Effector memory CD8-positive, alpha-beta T cell (primary cell): ENCODE results near the gene SLIT3.

Source experiments
- ATAC-seq: fragments of 150-1000 bp; cut with Tn5 transposase; replicated peaks from 2 replicates; pipeline ENCODE4 v1.10.0; 2021; ENCODE audit warnings: mild to moderate bottlenecking, moderate library complexity
- DNase-seq, 3 experiments: peaks; one replicate each; pipeline ENCODE4 v3.0.0; 2021
- H3K27ac Mint-ChIP-seq, 2 donors: one replicate each; pipeline ENCODE4 v1.8.0; 2022; ENCODE audit warnings: mild to moderate bottlenecking in 2 of 2, mixed read lengths in 2 of 2, moderate library complexity in 2 of 2
- H3K27me3 Mint-ChIP-seq, 2 donors: one replicate each; pipeline ENCODE4 v1.8.0; 2022; ENCODE audit warnings: mixed read lengths in 2 of 2
- H3K36me3 Mint-ChIP-seq: one replicate; pipeline ENCODE4 v1.8.0; 2022; ENCODE audit warnings: mild to moderate bottlenecking, moderate library complexity, mixed read lengths; ENCODE audit not compliant: insufficient read depth
- H3K4me1 Mint-ChIP-seq, 2 donors: one replicate each; pipeline ENCODE4 v1.8.0; 2022; ENCODE audit warnings: low read depth in 2 of 2, mixed read lengths in 2 of 2
- H3K4me3 Mint-ChIP-seq, 2 donors: one replicate each; pipeline ENCODE4 v1.8.0; 2022; ENCODE audit warnings: mild to moderate bottlenecking in 2 of 2, mixed read lengths in 2 of 2, moderate library complexity in 2 of 2
- H3K9me3 Mint-ChIP-seq, 2 donors: one replicate each; pipeline ENCODE4 v1.8.0; 2022; ENCODE audit warnings: mixed read lengths in 2 of 2

SLIT3 gene

GRCh38 chr5:168784454-168784853 is 516.5 kb downstream of the SLIT3 start:
- Mint-ChIP-seq H3K27me3 (peaks cover 6 to 24% of the 10 kb centered on the region in 2 donors), H3K4me3 (no peak overlapping the region), H3K27ac (no peak overlapping the region), H3K4me1 (no peaks in the 10 kb centered on the region), H3K9me3 (no peaks in the 10 kb centered on the region), H3K36me3 (no peaks in the 10 kb centered on the region)
- ATAC-seq: no peak
- DNase-seq: no peak

- H3K27ac Mint-ChIP-seq: no peak overlapping the region
- no peak for DNase-seq
- no peaks in the 10 kb centered on the region for H3K9me3 Mint-ChIP-seq
- H3K4me1 Mint-ChIP-seq: no peaks in the 10 kb centered on the region
- H3K27me3 Mint-ChIP-seq: peaks cover 16 to 28% of the 10 kb centered on the region in 2 donors
- no peaks in the 10 kb centered on the region for H3K36me3 Mint-ChIP-seq
- ATAC-seq: no peak
- H3K4me3 Mint-ChIP-seq: no peak overlapping the region
Observed at GRCh38 chr5:168781941-168782571, 518.9 kb downstream of the SLIT3 start.

GRCh38 chr5:168780888-168781287 is 520.1 kb downstream of the SLIT3 start:
- ATAC-seq (no peak), DNase-seq (no peak)
- H3K4me3 Mint-ChIP-seq: no peak overlapping the region
- no peak overlapping the region for H3K27ac Mint-ChIP-seq
- H3K36me3 Mint-ChIP-seq: no peaks in the 10 kb centered on the region
- no peaks in the 10 kb centered on the region for H3K9me3 Mint-ChIP-seq
- H3K4me1 Mint-ChIP-seq: no peaks in the 10 kb centered on the region
- peaks cover 18 to 30% of the 10 kb centered on the region in 2 donors for H3K27me3 Mint-ChIP-seq

GRCh38 chr5:168779333-168779732 is 521.6 kb downstream of the SLIT3 start:
- H3K4me3 Mint-ChIP-seq: no peak overlapping the region
- H3K27me3 Mint-ChIP-seq: peaks cover 12 to 30% of the 10 kb centered on the region in 2 donors
- no peak for ATAC-seq
- DNase-seq: no peak
- no peaks in the 10 kb centered on the region for H3K9me3 Mint-ChIP-seq
- no peaks in the 10 kb centered on the region for H3K4me1 Mint-ChIP-seq
- no peak overlapping the region for H3K27ac Mint-ChIP-seq
- no peaks in the 10 kb centered on the region for H3K36me3 Mint-ChIP-seq

- no peak overlapping the region for H3K4me3 Mint-ChIP-seq
- no peaks in the 10 kb centered on the region for H3K4me1 Mint-ChIP-seq
- H3K27ac Mint-ChIP-seq: no peak overlapping the region
- no peak for DNase-seq
- no peak for ATAC-seq
- H3K9me3 Mint-ChIP-seq: no peaks in the 10 kb centered on the region
- no peaks in the 10 kb centered on the region for H3K36me3 Mint-ChIP-seq
- peaks cover 12 to 30% of the 10 kb centered on the region in 2 donors for H3K27me3 Mint-ChIP-seq
Observed at GRCh38 chr5:168778536-168778935, 522.4 kb downstream of the SLIT3 start.

DNA sequence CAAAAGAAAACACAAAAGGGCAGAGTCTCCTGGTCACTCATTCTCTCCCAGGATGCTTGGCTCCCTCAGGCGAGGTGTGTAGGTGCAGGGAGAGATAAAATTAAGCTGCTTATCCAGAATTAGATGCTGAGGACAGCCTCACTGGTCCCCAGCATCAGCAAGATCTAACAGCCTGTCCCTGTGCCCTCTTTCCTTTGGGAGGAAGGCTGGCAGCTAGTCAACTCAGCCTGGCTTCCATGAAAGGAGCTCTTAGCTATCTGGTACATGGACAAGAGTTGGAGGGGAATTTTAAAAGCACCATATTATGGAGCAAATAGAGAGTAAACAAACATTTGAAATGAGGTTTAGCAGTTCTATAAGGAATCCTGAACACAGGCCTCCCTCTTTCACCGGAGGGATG is 523.3 kb downstream of the SLIT3 start:
- Mint-ChIP-seq H3K9me3 (no peaks in the 10 kb centered on the region), H3K27ac (no peak overlapping the region)

GRCh38 chr5:168776070-168776469 is 524.9 kb downstream of the SLIT3 start:
- H3K36me3 Mint-ChIP-seq: no peaks in the 10 kb centered on the region
- H3K4me1 Mint-ChIP-seq: no peaks in the 10 kb centered on the region
- H3K9me3 Mint-ChIP-seq: no peaks in the 10 kb centered on the region
- no peak overlapping the region for H3K27ac Mint-ChIP-seq
- DNase-seq: no peak
- peaks cover 12 to 18% of the 10 kb centered on the region in 2 donors for H3K27me3 Mint-ChIP-seq
- no peak for ATAC-seq
- H3K4me3 Mint-ChIP-seq: no peak overlapping the region

More for the DNA sequence above, 523.3 kb downstream of the SLIT3 start:
- no peak for ATAC-seq
- Mint-ChIP-seq H3K27me3 (peaks cover 12 to 24% of the 10 kb centered on the region in 2 donors), H3K4me1 (no peaks in the 10 kb centered on the region), H3K4me3 (no peak overlapping the region), H3K36me3 (no peaks in the 10 kb centered on the region)
- DNase-seq: no peak

- Mint-ChIP-seq H3K9me3 (no peaks in the 10 kb centered on the region), H3K4me3 (no peak overlapping the region), H3K27ac (no peak overlapping the region), H3K27me3 (peaks cover 7 to 14% of the 10 kb centered on the region in 2 donors), H3K36me3 (no peaks in the 10 kb centered on the region), H3K4me1 (no peaks in the 10 kb centered on the region)
- no peak for ATAC-seq
- no peak for DNase-seq
Observed at GRCh38 chr5:168773226-168773625, 527.7 kb downstream of the SLIT3 start.

DNA sequence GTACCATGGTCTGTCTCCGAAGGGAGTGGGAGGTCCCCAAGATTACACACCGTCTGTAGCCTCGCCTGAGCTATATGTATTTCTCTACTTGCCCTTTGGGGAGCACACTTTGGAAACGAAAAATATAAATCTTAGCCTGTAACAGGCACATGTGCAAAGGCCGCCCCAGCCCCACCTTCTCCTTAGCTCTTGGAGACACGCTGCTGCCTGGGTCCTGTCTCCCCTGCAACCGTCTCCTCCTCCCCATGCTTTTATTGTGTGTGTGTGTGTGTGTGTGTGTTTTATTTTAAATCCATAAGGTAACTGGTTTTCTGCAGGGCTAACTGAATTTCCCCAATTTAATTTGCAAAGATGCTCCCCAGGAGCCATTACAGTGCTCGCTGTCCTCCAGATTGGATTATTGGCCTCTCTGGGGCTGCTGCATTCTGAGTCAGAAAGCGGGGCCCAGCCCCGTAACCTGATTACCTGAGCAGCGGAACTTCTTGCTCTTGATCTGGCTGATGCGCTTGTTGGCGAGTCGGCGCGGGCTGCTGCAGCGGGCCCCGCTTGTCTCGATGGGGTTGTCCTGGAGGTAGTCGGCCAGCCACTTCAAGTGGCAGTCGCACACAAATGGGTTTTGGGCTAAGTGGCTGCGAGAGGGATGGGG is 528.5 kb downstream of the SLIT3 start:
- DNase-seq: no peak
- Mint-ChIP-seq H3K9me3 (no peaks in the 10 kb centered on the region), H3K4me1 (no peaks in the 10 kb centered on the region), H3K4me3 (no peak overlapping the region), H3K36me3 (no peaks in the 10 kb centered on the region), H3K27ac (no peak overlapping the region), H3K27me3 (peaks cover 5 to 14% of the 10 kb centered on the region in 2 donors)
- ATAC-seq: no peak

- Mint-ChIP-seq H3K27me3 (peaks cover 0 to 10% of the 10 kb centered on the region in 2 donors), H3K36me3 (no peaks in the 10 kb centered on the region), H3K27ac (no peak overlapping the region), H3K4me1 (no peaks in the 10 kb centered on the region), H3K9me3 (no peaks in the 10 kb centered on the region), H3K4me3 (no peak overlapping the region)
- ATAC-seq (no peak), DNase-seq (no peak)
Observed at GRCh38 chr5:168771678-168772077, 529.3 kb downstream of the SLIT3 start.

- no peak for ATAC-seq
- no peak for DNase-seq
- Mint-ChIP-seq H3K27ac (no peak overlapping the region), H3K9me3 (no peaks in the 10 kb centered on the region), H3K4me3 (no peak overlapping the region), H3K27me3 (peaks cover 3 to 10% of the 10 kb centered on the region in 2 donors), H3K36me3 (no peaks in the 10 kb centered on the region), H3K4me1 (no peaks in the 10 kb centered on the region)
Observed at GRCh38 chr5:168770996-168771395, 529.9 kb downstream of the SLIT3 start.

- DNase-seq: no peak
- Mint-ChIP-seq H3K27me3 (peaks cover 5 to 10% of the 10 kb centered on the region in 2 donors), H3K27ac (no peak overlapping the region), H3K4me3 (no peak overlapping the region), H3K9me3 (no peaks in the 10 kb centered on the region), H3K4me1 (no peaks in the 10 kb centered on the region), H3K36me3 (no peaks in the 10 kb centered on the region)
- no peak for ATAC-seq
Observed at GRCh38 chr5:168770036-168770498, 530.9 kb downstream of the SLIT3 start.

DNA sequence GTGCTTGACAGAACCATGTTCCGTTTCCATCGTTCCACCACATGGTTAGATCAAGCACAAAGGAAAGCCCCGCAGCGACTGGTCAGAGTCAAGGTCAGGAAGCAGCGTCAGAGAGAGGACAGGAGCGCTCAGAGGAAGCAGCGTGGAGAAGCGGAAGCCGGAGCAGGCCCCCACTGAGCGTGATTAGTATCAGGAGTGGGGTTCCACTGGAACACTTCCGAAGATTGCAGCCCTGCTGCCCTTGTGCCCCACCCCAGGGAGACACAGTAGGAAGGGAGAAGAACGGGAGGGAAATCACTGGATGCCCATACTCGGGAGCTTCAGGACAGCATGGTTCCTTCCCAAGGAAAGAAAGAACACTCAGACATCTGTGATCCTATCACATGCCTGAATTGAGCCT is 532.8 kb downstream of the SLIT3 start:
- Mint-ChIP-seq H3K27me3 (peaks cover 5 to 17% of the 10 kb centered on the region in 2 donors), H3K9me3 (no peaks in the 10 kb centered on the region), H3K4me3 (no peak overlapping the region), H3K27ac (no peak overlapping the region), H3K4me1 (no peaks in the 10 kb centered on the region), H3K36me3 (no peaks in the 10 kb centered on the region)
- ATAC-seq: no peak
- DNase-seq: no peak

DNA sequence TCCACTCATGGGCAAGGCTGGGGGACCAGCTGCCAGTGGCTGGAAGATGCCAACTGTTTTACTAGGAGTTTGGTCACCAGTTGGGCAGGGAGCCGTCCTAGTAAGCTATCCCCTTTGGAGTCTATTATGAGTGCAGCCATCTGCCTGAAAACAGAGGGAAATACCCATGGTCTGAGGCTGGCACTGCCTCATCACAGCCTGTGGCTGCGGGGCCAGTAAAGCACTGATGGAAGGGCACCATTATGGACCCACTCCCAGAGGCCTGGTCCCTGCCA is 534.6 kb downstream of the SLIT3 start:
- no peak for ATAC-seq
- no peaks in the 10 kb centered on the region for H3K9me3 Mint-ChIP-seq

More for the DNA sequence above, 534.6 kb downstream of the SLIT3 start:
- DNase-seq: no peak
- Mint-ChIP-seq H3K4me3 (no peak overlapping the region), H3K4me1 (no peaks in the 10 kb centered on the region), H3K27ac (no peak overlapping the region), H3K27me3 (peaks cover 5 to 17% of the 10 kb centered on the region in 2 donors), H3K36me3 (no peaks in the 10 kb centered on the region)
